ENCODE measurements around the gene MYO5C. TPM values are rescaled to one million over a fixed set of nuclear protein-coding genes. Genes with fewer than 3 reads are reported as not detected.

MYO5C gene
- total and polyA plus RNA-seq, 2 donors (not counting 1 experiment from before 2014, with no cell fraction given) = under 0.01 to 0.07 TPM

- H3K4me2 ChIP-seq (ENCODE audit: extremely low read depth, insufficient read depth, low read length) = no peak overlapping the region
- TF ChIP-seq EZH2 (IDR thresholded peaks at IDR 0.05; ENCODE audit: low read length, missing control alignments) (no peak), CTCF (conservative IDR thresholded peaks at IDR 0.05 in 1 of 2, IDR thresholded peaks at IDR 0.05 in 1 of 2; ENCODE audit: low read depth in 1 of 2, low read length in 2 of 2) (no peak)
- H4K20me1 ChIP-seq (ENCODE audit: control insufficient read depth, extremely low read depth, insufficient read depth, low read length) = no peaks in the 10 kb centered on the region
- no peak overlapping the region for H3K27ac ChIP-seq (ENCODE audit: insufficient read depth, low read length)
- no peak overlapping the region for H3K9ac ChIP-seq (ENCODE audit: insufficient read depth, low read length)
- H3K27me3 ChIP-seq (ENCODE audit: control insufficient read depth, insufficient read depth, low read length) = no peaks in the 10 kb centered on the region
- no peak for DNase-seq (ENCODE audit: low read depth in 2 of 2)
- no peaks in the 10 kb centered on the region for H3K79me2 ChIP-seq (ENCODE audit: control insufficient read depth, insufficient read depth, low read length)
- H3K4me1 ChIP-seq (ENCODE audit: control insufficient read depth, extremely low read depth, insufficient read depth, low read length) = peaks cover 6% of the 10 kb centered on the region
- no peak overlapping the region for H2AFZ ChIP-seq (ENCODE audit: low read length)
- no peaks in the 10 kb centered on the region for H3K9me3 ChIP-seq (ENCODE audit: control insufficient read depth, insufficient read depth, low read depth, low read length)
- H3K36me3 ChIP-seq (ENCODE audit: control insufficient read depth, insufficient read depth, low read length) = no peaks in the 10 kb centered on the region
- no peak overlapping the region for H3K4me3 ChIP-seq (replicated peaks in 1 of 4; ENCODE audit: control extremely low read depth in 1 of 4, insufficient read depth in 1 of 4, low read depth in 3 of 4, low read length in 4 of 4)
Observed at GRCh38 chr15:52184721-52185120, 110.9 kb downstream of the MYO5C start.

- H3K4me1 ChIP-seq (ENCODE audit: control insufficient read depth, extremely low read depth, insufficient read depth, low read length) = peaks cover 6% of the 10 kb centered on the region
- peak; percentile 17 to 50 for DNase-seq (ENCODE audit: low read depth in 2 of 2)
- H2AFZ ChIP-seq (ENCODE audit: low read length) = no peak overlapping the region
- no peak overlapping the region for H3K9ac ChIP-seq (ENCODE audit: insufficient read depth, low read length)
- H3K79me2 ChIP-seq (ENCODE audit: control insufficient read depth, insufficient read depth, low read length) = no peaks in the 10 kb centered on the region
- peak; percentile 68 to 77 for TF ChIP-seq CTCF (conservative IDR thresholded peaks at IDR 0.05 in 1 of 2, IDR thresholded peaks at IDR 0.05 in 1 of 2; ENCODE audit: low read depth in 1 of 2, low read length in 2 of 2)
- TF ChIP-seq EZH2 (IDR thresholded peaks at IDR 0.05; ENCODE audit: low read length, missing control alignments) = no peak
- H3K36me3 ChIP-seq (ENCODE audit: control insufficient read depth, insufficient read depth, low read length) = no peaks in the 10 kb centered on the region
- no peaks in the 10 kb centered on the region for H4K20me1 ChIP-seq (ENCODE audit: control insufficient read depth, extremely low read depth, insufficient read depth, low read length)
- H3K4me3 ChIP-seq (replicated peaks in 1 of 4; ENCODE audit: control extremely low read depth in 1 of 4, insufficient read depth in 1 of 4, low read depth in 3 of 4, low read length in 4 of 4) = no peak overlapping the region
- no peak overlapping the region for H3K27ac ChIP-seq (ENCODE audit: insufficient read depth, low read length)
- H3K4me2 ChIP-seq (ENCODE audit: extremely low read depth, insufficient read depth, low read length) = no peak overlapping the region
- H3K27me3 ChIP-seq (ENCODE audit: control insufficient read depth, insufficient read depth, low read length) = no peaks in the 10 kb centered on the region
- H3K9me3 ChIP-seq (ENCODE audit: control insufficient read depth, insufficient read depth, low read depth, low read length) = no peaks in the 10 kb centered on the region
Observed at GRCh38 chr15:52183562-52184173, 111.9 kb downstream of the MYO5C start.

GRCh38 chr15:52181938-52182780, 113.4 kb downstream of the MYO5C start:
- Histone ChIP-seq H3K9me3 (ENCODE audit: control insufficient read depth, insufficient read depth, low read depth, low read length) (no peaks in the 10 kb centered on the region), H4K20me1 (ENCODE audit: control insufficient read depth, extremely low read depth, insufficient read depth, low read length) (no peaks in the 10 kb centered on the region), H3K4me2 (ENCODE audit: extremely low read depth, insufficient read depth, low read length) (no peak overlapping the region), H3K4me1 (ENCODE audit: control insufficient read depth, extremely low read depth, insufficient read depth, low read length) (peaks cover 6% of the 10 kb centered on the region), H3K27ac (ENCODE audit: insufficient read depth, low read length) (no peak overlapping the region), H3K4me3 (replicated peaks in 1 of 4; ENCODE audit: control extremely low read depth in 1 of 4, insufficient read depth in 1 of 4, low read depth in 3 of 4, low read length in 4 of 4) (no peak overlapping the region), H3K36me3 (ENCODE audit: control insufficient read depth, insufficient read depth, low read length) (no peaks in the 10 kb centered on the region), H3K9ac (ENCODE audit: insufficient read depth, low read length) (no peak overlapping the region), H3K27me3 (ENCODE audit: control insufficient read depth, insufficient read depth, low read length) (no peaks in the 10 kb centered on the region), H2AFZ (ENCODE audit: low read length) (no peak overlapping the region), H3K79me2 (ENCODE audit: control insufficient read depth, insufficient read depth, low read length) (no peaks in the 10 kb centered on the region)
- DNase-seq (ENCODE audit: low read depth in 2 of 2) = no peak
- TF ChIP-seq EZH2 (IDR thresholded peaks at IDR 0.05; ENCODE audit: low read length, missing control alignments) (no peak), CTCF (conservative IDR thresholded peaks at IDR 0.05 in 1 of 2, IDR thresholded peaks at IDR 0.05 in 1 of 2; ENCODE audit: low read depth in 1 of 2, low read length in 2 of 2) (peak in 1 of 2 donors; percentile 2)
